BLaER1 treated with 17β-estradiol and CSF1 and Interleukin-3, amounts not matched to agents 10 nM and 100 nM (cell line): Measurements from ENCODE around the gene DBF4B.

Experiments
- H3K27ac ChIP-seq, 11 experiments: shearing (Covaris generic); formaldehyde crosslinking; 2 replicates each; pipeline ENCODE4 v1.8.1; 2022
- H3K27me3 ChIP-seq, 11 experiments: shearing (Covaris generic); formaldehyde crosslinking; 2 replicates each; pipeline ENCODE4 v1.8.1; 2022
- H3K36me3 ChIP-seq, 11 experiments: shearing (Covaris generic); formaldehyde crosslinking; 2 replicates each; pipeline ENCODE4 v1.8.1; 2022
- H3K4me1 ChIP-seq, 10 experiments: shearing (Covaris generic); formaldehyde crosslinking; 2 replicates each; pipeline ENCODE4 v1.8.1; 2022
- H3K4me2 ChIP-seq, 11 experiments: shearing (Covaris generic); formaldehyde crosslinking; 2 replicates each; pipeline ENCODE4 v1.8.1; 2022
- H3K4me3 ChIP-seq, 10 experiments: shearing (Covaris generic); formaldehyde crosslinking; 2 replicates each; pipeline ENCODE4 v1.8.1; 2022
- H3K9ac ChIP-seq, 11 experiments: shearing (Covaris generic); formaldehyde crosslinking; 2 replicates each; pipeline ENCODE4 v1.8.1; 2022
- H3K9me3 ChIP-seq, 11 experiments: shearing (Covaris generic); formaldehyde crosslinking; replicated peaks in 1 of 11; 2 replicates each; pipeline ENCODE4 v1.8.1; 2022
- H4K20me1 ChIP-seq, 11 experiments: shearing (Covaris generic); formaldehyde crosslinking; 2 replicates each; pipeline ENCODE4 v1.8.1; 2022
- Cebpa-rat ChIP-seq, 11 experiments: shearing (Covaris generic); IDR thresholded peaks; 2 replicates each; pipeline ENCODE4 v1.8.1; 2022

The DBF4B gene

GRCh38 chr17:44776628-44777393 is 68.3 kb downstream of the DBF4B start:
- Histone ChIP-seq H3K4me3 (no peak overlapping the region; a peak in 1 of 20 replicates), H3K27ac (no peak overlapping the region), H3K9me3 (no peaks in the 10 kb centered on the region), H3K27me3 (peaks cover 0 to 21% (median 0%) of the 10 kb centered on the region in 11 experiments; a peak in 5 of 22 replicates), H3K9ac (peak overlapping the region in 4 of 11 experiments; percentile 48 to 67 (median 55); a peak in 4 of 22 replicates), H3K4me1 (peaks cover 11 to 57% (median 51%) of the 10 kb centered on the region in 10 experiments; a peak in 19 of 20 replicates), H4K20me1 (peaks cover 0 to 17% (median 4%) of the 10 kb centered on the region in 11 experiments; a peak in 7 of 22 replicates), H3K36me3 (no peaks in the 10 kb centered on the region), H3K4me2 (peak overlapping the region; percentile 99 to 100 (median 100); a peak in 21 of 22 replicates)
- no peak for TF ChIP-seq Cebpa-rat (IDR thresholded peaks at IDR 0.05)

GRCh38 chr17:44777394-44778348 is 69.2 kb downstream of the DBF4B start:
- Histone ChIP-seq H3K27me3 (peaks cover 0 to 21% (median 0%) of the 10 kb centered on the region in 11 experiments; a peak in 5 of 22 replicates), H3K4me2 (peak overlapping the region in 9 of 11 experiments; percentile 33 to 100 (median 100); a peak in 18 of 22 replicates), H3K36me3 (no peaks in the 10 kb centered on the region), H3K4me3 (no peak overlapping the region), H3K9me3 (no peaks in the 10 kb centered on the region), H4K20me1 (peaks cover 0 to 17% (median 4%) of the 10 kb centered on the region in 11 experiments; a peak in 7 of 22 replicates), H3K27ac (no peak overlapping the region), H3K4me1 (peaks cover 11 to 58% (median 51%) of the 10 kb centered on the region in 10 experiments; a peak in 18 of 20 replicates), H3K9ac (peak overlapping the region in 5 of 11 experiments; percentile 12 to 51 (median 43); a peak in 5 of 22 replicates)
- TF ChIP-seq Cebpa-rat (IDR thresholded peaks at IDR 0.05) = no peak

- H3K4me3 ChIP-seq = peak overlapping the region; percentile 41 to 70 (median 54); a peak in 17 of 20 replicates
These were observed 70.3 kb downstream of the DBF4B start for GRCh38 chr17:44778656-44779210.

GRCh38 chr17:44779211-44780025 is 71.0 kb downstream of the DBF4B start:
- Histone ChIP-seq H3K36me3 (no peaks in the 10 kb centered on the region), H3K4me3 (peak overlapping the region; percentile 41 to 70 (median 54); a peak in 19 of 20 replicates), H3K27ac (peak overlapping the region in 3 of 11 experiments; percentile 5 to 36 (median 24); a peak in 3 of 22 replicates), H3K4me2 (peak overlapping the region; percentile 74 to 100 (median 90)), H3K4me1 (peaks cover 11 to 58% (median 49%) of the 10 kb centered on the region in 10 experiments; a peak in 18 of 20 replicates), H3K27me3 (peaks cover 0 to 21% (median 0%) of the 10 kb centered on the region in 11 experiments; a peak in 5 of 22 replicates), H3K9me3 (no peaks in the 10 kb centered on the region), H3K9ac (peak overlapping the region in 10 of 11 experiments; percentile 15 to 73 (median 62); a peak in 18 of 22 replicates), H4K20me1 (peaks cover 0 to 17% (median 4%) of the 10 kb centered on the region in 11 experiments; a peak in 7 of 22 replicates)
- TF ChIP-seq Cebpa-rat (IDR thresholded peaks at IDR 0.05) = no peak

More at GRCh38 chr17:44778656-44779210, 70.3 kb downstream of the DBF4B start:
- Histone ChIP-seq H3K9ac (peak overlapping the region in 9 of 11 experiments; percentile 15 to 73 (median 63); a peak in 12 of 22 replicates), H3K27me3 (peaks cover 0 to 21% (median 0%) of the 10 kb centered on the region in 11 experiments; a peak in 5 of 22 replicates), H3K36me3 (no peaks in the 10 kb centered on the region), H3K9me3 (no peaks in the 10 kb centered on the region), H3K4me2 (peak overlapping the region; percentile 74 to 100 (median 90)), H4K20me1 (peaks cover 0 to 17% (median 4%) of the 10 kb centered on the region in 11 experiments; a peak in 7 of 22 replicates), H3K4me1 (peaks cover 11 to 58% (median 51%) of the 10 kb centered on the region in 10 experiments; a peak in 18 of 20 replicates), H3K27ac (no peak overlapping the region)
- no peak for TF ChIP-seq Cebpa-rat (IDR thresholded peaks at IDR 0.05)

- peaks cover 11 to 54% (median 42%) of the 10 kb centered on the region in 10 experiments; a peak in 18 of 20 replicates for H3K4me1 ChIP-seq
- no peaks in the 10 kb centered on the region for H3K9me3 ChIP-seq
- no peak overlapping the region for H3K4me3 ChIP-seq
- peaks cover 0 to 17% (median 2%) of the 10 kb centered on the region in 11 experiments; a peak in 7 of 22 replicates for H4K20me1 ChIP-seq
- H3K27me3 ChIP-seq = peaks cover 0 to 21% (median 0%) of the 10 kb centered on the region in 11 experiments; a peak in 5 of 22 replicates
- no peak for TF ChIP-seq Cebpa-rat (IDR thresholded peaks at IDR 0.05)
- no peaks in the 10 kb centered on the region for H3K36me3 ChIP-seq
- H3K4me2 ChIP-seq = peak overlapping the region in 4 of 11 experiments; percentile 7 to 100 (median 86); a peak in 4 of 22 replicates
- peak overlapping the region in 1 of 11 experiments; percentile 73; a peak in 2 of 22 replicates for H3K9ac ChIP-seq
- no peak overlapping the region for H3K27ac ChIP-seq
These were observed 71.7 kb downstream of the DBF4B start for GRCh38 chr17:44780161-44780560.

GRCh38 chr17:44780845-44781480 is 72.5 kb downstream of the DBF4B start:
- Histone ChIP-seq H4K20me1 (peaks cover 0 to 17% (median 0%) of the 10 kb centered on the region in 11 experiments; a peak in 5 of 22 replicates), H3K27ac (no peak overlapping the region), H3K27me3 (peaks cover 0 to 20% (median 0%) of the 10 kb centered on the region in 11 experiments; a peak in 5 of 22 replicates), H3K4me3 (no peak overlapping the region), H3K4me1 (peaks cover 11 to 52% (median 39%) of the 10 kb centered on the region in 10 experiments; a peak in 18 of 20 replicates), H3K9me3 (no peaks in the 10 kb centered on the region), H3K36me3 (no peaks in the 10 kb centered on the region), H3K9ac (no peak overlapping the region), H3K4me2 (peak overlapping the region in 3 of 11 experiments; percentile 15 to 39 (median 31); a peak in 5 of 22 replicates)
- TF ChIP-seq Cebpa-rat (IDR thresholded peaks at IDR 0.05) = no peak
